Measurements from ENCODE around the gene DECR2.

The DECR2 gene

GRCh38 chr16:444027-444426 is 42.3 kb downstream of the DECR2 start:
- DNase-seq (ENCODE audit: low read depth) = no peak

GRCh38 chr16:445566-445965 is 43.9 kb downstream of the DECR2 start:
- no peak for DNase-seq (ENCODE audit: low read depth)

GRCh38 chr16:450385-450784 is 48.7 kb downstream of the DECR2 start:
- no peak for DNase-seq (ENCODE audit: low read depth)

- DNase-seq (ENCODE audit: low read depth) = no peak
These were observed 49.3 kb downstream of the DECR2 start for GRCh38 chr16:450785-451512.

GRCh38 chr16:454397-454940 is 52.8 kb downstream of the DECR2 start:
- DNase-seq (ENCODE audit: low read depth) = no peak

GRCh38 chr16:455453-455852 is 53.8 kb downstream of the DECR2 start:
- DNase-seq (ENCODE audit: low read depth) = no peak

- no peak for DNase-seq (ENCODE audit: low read depth)
These were observed 55.3 kb downstream of the DECR2 start for GRCh38 chr16:456891-457483.

GRCh38 chr16:457732-458400 is 56.2 kb downstream of the DECR2 start:
- DNase-seq (ENCODE audit: low read depth) = no peak

GRCh38 chr16:459761-460160 is 58.1 kb downstream of the DECR2 start:
- DNase-seq (ENCODE audit: low read depth) = no peak

GRCh38 chr16:460787-461186 is 59.1 kb downstream of the DECR2 start:
- no peak for DNase-seq (ENCODE audit: low read depth)

Measured in activated T-helper 1 cell treated with Interleukin-2 at 50 U/mL for 16 hours (primary cell).